Measurements from ENCODE around the gene COL16A1. TPM values are rescaled to one million over a fixed set of nuclear protein-coding genes. Genes with fewer than 3 reads are reported as not detected.

Gene COL16A1
- total RNA-seq, 3 donors from 2014 or later: 0.57 to 0.89 (median 0.61) TPM

DNA sequence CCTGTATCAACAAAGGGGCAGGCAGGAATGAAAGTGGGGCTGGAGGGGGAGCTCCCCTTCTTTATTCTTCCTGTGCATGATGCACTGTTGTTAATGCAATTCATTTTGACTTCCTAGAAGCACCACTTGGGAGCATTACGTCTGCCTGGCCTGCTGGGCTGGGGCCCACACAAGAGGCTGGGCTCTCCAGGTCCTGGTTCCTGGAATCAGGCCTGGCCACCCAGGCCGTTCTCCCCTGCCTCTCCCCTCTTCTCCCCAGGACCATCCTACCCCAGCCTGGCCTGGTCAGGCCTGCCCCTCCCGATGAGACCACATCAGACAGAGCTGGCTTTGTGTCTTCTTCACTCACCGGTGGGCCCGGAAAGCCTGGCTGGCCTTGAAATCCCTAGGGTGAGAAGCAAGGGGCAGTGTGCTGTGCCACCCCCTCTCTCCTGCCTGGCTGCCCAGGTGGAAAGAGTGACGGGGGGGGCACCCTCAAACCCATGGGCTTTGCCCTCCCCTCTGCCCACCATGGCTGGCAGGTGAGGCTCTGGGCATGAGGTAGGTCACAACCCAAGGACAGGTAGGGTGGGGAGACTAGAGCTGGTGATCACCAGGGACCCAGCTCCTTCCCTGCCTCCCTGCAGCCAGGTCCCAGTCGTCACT, 38.5 kb downstream of the COL16A1 start:
- no peak for ATAC-seq
- Mint-ChIP-seq H3K4me3 (no peak overlapping the region), H3K9me3 (no peaks in the 10 kb centered on the region), H3K4me1 (ENCODE audit: low read depth) (peaks cover 10% of the 10 kb centered on the region), H3K36me3 (ENCODE audit: insufficient read depth) (no peaks in the 10 kb centered on the region), H3K27me3 (ENCODE audit: low read depth) (peaks cover 19% of the 10 kb centered on the region)
- no peak for DNase-seq

DNA sequence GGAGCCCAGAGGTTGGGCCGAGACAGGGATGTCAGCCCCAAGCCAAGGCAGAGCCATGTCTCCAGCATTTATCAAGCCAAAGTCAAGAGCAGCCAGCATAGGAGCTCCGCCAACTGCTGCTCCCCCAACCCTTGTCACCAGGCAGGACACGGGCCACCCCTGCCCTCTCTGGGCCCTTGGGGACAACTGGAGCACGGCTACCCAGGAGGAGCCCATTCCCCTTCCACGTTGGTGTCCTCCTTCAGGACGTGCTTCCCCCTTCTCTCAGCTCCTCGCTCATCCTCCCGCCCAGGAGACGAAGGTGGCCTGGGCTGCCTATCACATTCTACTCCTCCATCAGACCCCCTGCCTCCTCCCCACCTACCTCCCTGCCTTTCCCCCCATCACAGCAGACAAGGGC, 39.3 kb downstream of the COL16A1 start:
- no peak for DNase-seq
- Mint-ChIP-seq H3K27me3 (ENCODE audit: low read depth) (peaks cover 12% of the 10 kb centered on the region), H3K9me3 (no peaks in the 10 kb centered on the region), H3K4me3 (no peak overlapping the region), H3K4me1 (ENCODE audit: low read depth) (peaks cover 4% of the 10 kb centered on the region), H3K36me3 (ENCODE audit: insufficient read depth) (no peaks in the 10 kb centered on the region)
- ATAC-seq: no peak

DNA sequence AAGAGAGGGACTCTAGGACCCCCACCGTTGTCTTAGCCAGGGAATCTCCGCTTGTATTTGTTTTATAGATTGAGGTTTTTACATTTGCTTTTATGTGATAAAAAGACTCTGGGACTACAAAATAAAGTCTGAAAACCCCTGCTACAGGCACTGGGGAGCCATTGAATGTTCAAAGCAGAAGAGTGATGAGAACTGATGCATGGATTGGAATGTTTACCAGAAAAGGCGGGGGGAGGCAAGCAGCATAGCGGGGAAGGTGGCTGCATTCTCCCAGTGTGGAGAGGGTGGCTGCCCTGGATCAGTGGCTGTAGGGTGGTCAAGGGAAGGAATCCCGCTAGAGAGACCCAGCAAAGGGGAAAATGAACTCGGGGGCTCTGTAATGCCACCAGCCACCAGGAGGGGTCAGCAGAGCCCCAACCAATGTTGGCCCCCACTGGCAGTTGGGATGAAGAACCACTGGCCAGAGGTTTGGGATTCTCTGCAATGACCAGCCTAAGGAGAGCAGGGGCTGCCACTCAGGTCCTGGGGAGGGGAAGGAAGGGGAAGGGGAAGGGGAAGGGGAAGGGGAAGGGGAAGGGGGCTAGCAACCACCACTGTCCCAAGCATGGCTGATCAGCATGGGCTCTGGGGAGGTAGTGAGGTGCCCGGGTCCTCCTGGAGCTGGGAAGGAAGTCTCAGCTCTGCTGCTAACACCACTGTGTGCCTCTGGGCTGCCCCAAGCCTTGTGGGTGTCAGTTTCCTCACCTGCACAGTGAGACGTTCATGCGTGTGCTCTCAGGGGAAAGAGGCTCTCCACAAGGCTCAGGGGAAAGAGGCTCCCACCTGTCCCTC, 40.0 kb downstream of the COL16A1 start:
- DNase-seq (peak; percentile 60), ATAC-seq (peak in 1 of 2 donors; percentile 41)
- H3K9me3 Mint-ChIP-seq: no peaks in the 10 kb centered on the region
- H3K4me3 Mint-ChIP-seq: no peak overlapping the region
- H3K27me3 Mint-ChIP-seq (ENCODE audit: low read depth): peaks cover 5% of the 10 kb centered on the region
- H3K36me3 Mint-ChIP-seq (ENCODE audit: insufficient read depth): no peaks in the 10 kb centered on the region
- no peaks in the 10 kb centered on the region for H3K4me1 Mint-ChIP-seq (ENCODE audit: low read depth)

DNA sequence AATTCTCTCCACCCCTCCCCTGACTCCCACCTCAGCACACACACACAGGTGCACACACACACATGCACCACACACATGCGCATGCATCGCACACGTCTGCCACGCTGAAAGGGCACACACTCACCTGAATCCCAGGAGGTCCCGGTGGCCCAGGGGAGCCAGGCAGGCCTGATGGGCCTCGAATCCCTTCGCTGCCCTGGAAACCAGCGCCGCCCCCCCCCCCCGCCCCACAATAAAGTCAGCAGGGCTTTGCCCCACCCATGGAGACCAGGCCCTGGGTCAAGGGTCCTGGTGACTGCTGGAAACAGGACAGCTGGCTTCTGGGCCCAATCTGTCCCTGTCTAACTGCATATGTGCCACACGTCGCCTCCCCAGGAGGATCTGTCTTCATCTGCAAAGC, 41.4 kb downstream of the COL16A1 start:
- Mint-ChIP-seq H3K4me1 (ENCODE audit: low read depth) (no peaks in the 10 kb centered on the region), H3K4me3 (no peak overlapping the region), H3K27me3 (ENCODE audit: low read depth) (peaks cover 3% of the 10 kb centered on the region), H3K36me3 (ENCODE audit: insufficient read depth) (no peaks in the 10 kb centered on the region), H3K9me3 (no peaks in the 10 kb centered on the region)
- DNase-seq (no peak), ATAC-seq (no peak)

DNA sequence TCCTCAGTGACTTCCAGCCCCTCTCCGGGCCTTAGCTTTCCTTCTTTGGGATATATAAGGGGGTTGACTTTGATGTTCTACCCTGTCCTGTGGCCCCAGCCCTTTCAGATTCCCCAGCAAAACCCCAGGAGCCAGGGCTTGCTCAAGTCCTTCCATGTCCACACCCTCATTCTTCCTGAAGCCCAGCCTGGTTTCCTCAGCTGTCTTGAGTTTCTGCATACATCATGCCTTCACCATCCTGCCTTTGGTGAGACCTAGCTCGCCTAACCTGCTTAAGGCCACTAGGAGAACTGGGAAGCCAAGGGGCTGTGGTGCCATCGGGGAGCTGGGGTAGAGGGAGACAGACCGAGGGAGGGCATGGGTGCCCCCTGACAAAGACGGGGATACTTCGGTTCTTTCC, 42.0 kb downstream of the COL16A1 start:
- no peaks in the 10 kb centered on the region for H3K36me3 Mint-ChIP-seq (ENCODE audit: insufficient read depth)
- no peaks in the 10 kb centered on the region for H3K4me1 Mint-ChIP-seq (ENCODE audit: low read depth)
- DNase-seq (no peak), ATAC-seq (no peak)
- H3K27me3 Mint-ChIP-seq (ENCODE audit: low read depth): peaks cover 3% of the 10 kb centered on the region
- no peak overlapping the region for H3K4me3 Mint-ChIP-seq
- H3K9me3 Mint-ChIP-seq: no peaks in the 10 kb centered on the region

DNA sequence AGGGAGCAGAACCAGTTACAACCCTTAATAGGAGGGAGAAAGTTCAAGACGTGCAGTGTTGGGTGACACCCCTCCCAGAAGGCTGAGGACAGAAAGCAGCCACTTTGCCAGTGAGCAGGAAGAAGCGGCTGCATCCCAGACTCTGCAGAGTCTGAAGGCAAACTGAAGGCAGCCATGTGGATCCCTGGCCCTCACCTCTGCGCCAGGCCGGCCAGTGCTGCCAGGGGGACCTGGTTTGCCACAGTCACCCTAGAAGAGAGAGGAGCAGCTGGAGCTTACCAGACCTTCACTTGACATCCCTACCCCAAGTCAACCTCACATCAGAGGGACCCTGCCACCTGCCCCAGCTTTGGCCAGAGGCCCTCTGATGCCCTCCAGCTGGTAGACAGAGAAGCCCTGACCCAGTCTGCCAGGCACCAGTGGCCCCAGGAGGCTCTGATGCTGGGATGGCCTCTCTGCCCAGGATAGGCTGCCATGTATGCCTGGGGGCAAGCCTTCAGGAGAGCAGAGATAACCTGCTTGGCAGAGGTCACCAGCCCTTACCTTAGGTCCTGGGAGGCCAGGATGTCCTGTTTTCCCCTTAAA, 42.9 kb downstream of the COL16A1 start:
- DNase-seq: no peak
- H3K4me3 Mint-ChIP-seq: no peak overlapping the region
- no peak for ATAC-seq
- no peaks in the 10 kb centered on the region for H3K4me1 Mint-ChIP-seq (ENCODE audit: low read depth)
- H3K36me3 Mint-ChIP-seq (ENCODE audit: insufficient read depth): no peaks in the 10 kb centered on the region
- H3K27me3 Mint-ChIP-seq (ENCODE audit: low read depth): peaks cover 3% of the 10 kb centered on the region
- H3K9me3 Mint-ChIP-seq: no peaks in the 10 kb centered on the region

DNA sequence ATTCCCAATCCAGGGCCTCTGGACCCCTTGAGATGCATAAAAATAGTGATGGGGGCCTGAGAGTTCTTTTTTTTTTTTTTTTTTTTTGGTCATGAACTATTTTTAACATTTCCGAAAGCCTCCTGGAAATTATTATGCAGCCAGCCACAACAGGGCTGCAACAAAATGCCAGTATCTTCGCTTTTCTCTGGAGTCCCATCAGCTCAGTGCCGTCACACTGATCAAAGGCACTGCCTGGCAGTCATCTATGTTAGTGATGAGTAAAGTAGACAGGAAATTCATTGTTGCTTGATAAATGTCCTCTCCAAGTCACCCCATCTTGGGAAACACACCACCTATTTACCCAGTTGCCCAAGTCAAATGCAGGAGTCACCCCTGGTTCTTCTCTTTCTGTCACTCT, 43.9 kb downstream of the COL16A1 start:
- Mint-ChIP-seq H3K9me3 (no peaks in the 10 kb centered on the region), H3K4me1 (ENCODE audit: low read depth) (no peaks in the 10 kb centered on the region), H3K27me3 (ENCODE audit: low read depth) (peaks cover 5% of the 10 kb centered on the region), H3K36me3 (ENCODE audit: insufficient read depth) (no peaks in the 10 kb centered on the region), H3K4me3 (no peak overlapping the region)
- no peak for ATAC-seq
- no peak for DNase-seq

DNA sequence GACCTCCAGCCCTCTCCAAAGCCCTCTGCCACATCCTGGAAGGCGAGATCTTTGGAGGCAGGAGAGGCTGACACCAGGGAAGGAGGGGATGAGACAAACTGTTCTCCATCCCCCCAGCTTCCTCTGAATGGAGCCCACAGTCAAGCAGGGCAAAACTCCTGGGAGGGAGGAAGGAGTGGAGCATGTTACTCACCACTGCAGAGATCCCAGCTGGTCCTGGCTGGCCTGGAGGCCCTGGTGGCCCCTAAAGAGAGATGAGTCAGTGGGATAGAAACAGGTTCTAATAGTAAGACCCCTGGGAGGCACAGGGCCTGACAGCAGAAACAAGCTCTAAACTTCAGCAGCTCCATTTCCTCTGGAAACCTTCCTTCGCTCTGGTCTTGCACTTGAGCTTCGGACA, 45.1 kb downstream of the COL16A1 start:
- Mint-ChIP-seq H3K9me3 (no peaks in the 10 kb centered on the region), H3K4me3 (no peak overlapping the region), H3K4me1 (ENCODE audit: low read depth) (no peaks in the 10 kb centered on the region), H3K36me3 (ENCODE audit: insufficient read depth) (no peaks in the 10 kb centered on the region), H3K27me3 (ENCODE audit: low read depth) (peaks cover 5% of the 10 kb centered on the region)
- DNase-seq (no peak), ATAC-seq (no peak)

DNA sequence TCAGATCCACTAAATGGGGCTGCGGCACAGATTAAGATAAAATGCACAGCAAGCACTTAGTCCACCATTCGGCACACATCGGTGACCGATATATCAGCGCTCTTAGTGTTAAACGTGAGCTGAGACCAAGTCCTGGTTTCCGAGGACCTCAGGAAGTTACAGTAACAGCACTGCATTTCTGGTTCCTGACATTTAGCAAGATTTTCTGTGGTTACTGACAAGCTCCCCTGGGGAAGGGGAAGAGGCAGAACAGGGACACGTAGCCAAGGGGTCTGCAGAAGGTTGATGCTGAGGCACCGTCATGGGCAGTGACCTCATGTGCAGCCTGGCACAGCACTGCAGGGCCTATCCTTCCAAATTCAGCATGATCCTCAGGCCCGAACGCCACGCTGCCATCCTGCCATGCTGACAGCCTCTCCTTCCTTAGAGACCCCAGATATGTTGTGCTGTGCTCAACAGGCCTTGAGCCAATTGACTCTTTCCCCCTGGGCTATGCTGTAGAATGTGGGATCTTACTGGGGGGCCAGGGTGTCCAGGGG, 45.8 kb downstream of the COL16A1 start:
- no peaks in the 10 kb centered on the region for H3K36me3 Mint-ChIP-seq (ENCODE audit: insufficient read depth)

DNA sequence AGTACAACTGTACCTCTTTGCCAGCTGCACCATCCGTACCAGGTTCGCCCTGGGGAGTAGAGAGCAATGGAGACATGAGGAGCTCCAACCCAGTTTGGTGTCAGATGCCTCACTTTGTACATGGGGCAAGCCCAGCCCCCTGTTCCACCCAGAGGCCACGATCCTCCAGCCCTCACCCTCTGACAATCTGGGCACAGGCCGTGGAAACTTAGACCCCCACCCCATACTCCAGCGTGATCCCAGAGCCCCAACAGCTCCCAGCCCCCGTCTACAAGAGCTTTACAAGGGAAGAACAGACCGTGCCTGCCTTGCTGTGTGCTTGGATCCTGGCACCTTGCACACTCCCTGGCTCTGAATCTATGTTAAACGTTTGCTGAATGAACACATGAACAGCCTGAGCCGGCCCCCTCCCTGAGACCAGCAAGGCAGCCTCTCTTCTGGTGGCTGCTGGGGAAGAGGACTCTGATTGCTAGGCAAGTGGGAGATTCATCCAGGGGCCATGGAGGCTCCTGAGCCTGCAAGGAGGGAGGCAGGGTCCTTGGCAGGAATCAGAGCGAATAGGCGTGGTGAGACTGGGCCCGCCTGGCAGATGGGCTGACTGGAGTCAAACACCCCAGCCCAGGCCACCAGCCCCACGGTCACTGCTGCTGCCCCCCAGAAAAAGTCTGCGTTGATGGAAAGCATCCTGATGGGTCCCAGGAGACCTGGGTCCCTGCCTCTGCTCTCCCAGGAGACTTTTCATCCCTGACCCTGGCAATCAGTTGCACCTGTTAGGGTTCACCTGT, 46.6 kb downstream of the COL16A1 start:
- Mint-ChIP-seq H3K4me3 (no peak overlapping the region), H3K9me3 (no peaks in the 10 kb centered on the region), H3K4me1 (ENCODE audit: low read depth) (no peaks in the 10 kb centered on the region), H3K27me3 (ENCODE audit: low read depth) (peaks cover 2% of the 10 kb centered on the region), H3K36me3 (ENCODE audit: insufficient read depth) (no peaks in the 10 kb centered on the region)
- ATAC-seq (no peak), DNase-seq (no peak)

More for the DNA sequence above, 45.8 kb downstream of the COL16A1 start:
- ATAC-seq: no peak
- Mint-ChIP-seq H3K4me1 (ENCODE audit: low read depth) (no peaks in the 10 kb centered on the region), H3K27me3 (ENCODE audit: low read depth) (peaks cover 2% of the 10 kb centered on the region), H3K9me3 (no peaks in the 10 kb centered on the region), H3K4me3 (no peak overlapping the region)
- no peak for DNase-seq

DNA sequence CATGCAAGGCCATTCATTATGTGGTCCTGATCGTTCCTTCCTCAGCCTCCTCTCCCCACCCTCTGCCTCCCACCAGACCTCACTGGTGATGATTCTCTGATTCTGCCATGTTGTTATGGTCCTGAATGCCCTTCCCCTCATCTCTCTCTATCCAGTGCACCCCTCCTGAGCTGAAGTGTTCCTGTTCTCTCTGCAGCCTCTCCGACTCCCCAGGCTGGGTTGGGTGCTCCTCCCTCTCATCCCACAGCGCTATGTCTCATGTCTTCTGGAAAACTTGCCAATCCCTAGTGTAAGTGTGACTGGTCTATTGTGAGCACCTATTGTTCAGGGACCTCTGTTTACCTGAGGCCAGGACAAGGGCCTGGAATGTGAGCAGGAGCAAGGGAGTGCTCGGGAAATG, 48.1 kb downstream of the COL16A1 start:
- no peaks in the 10 kb centered on the region for H3K4me1 Mint-ChIP-seq (ENCODE audit: low read depth)
- no peaks in the 10 kb centered on the region for H3K36me3 Mint-ChIP-seq (ENCODE audit: insufficient read depth)
- DNase-seq: no peak
- ATAC-seq: no peak
- H3K27me3 Mint-ChIP-seq (ENCODE audit: low read depth): peaks cover 2% of the 10 kb centered on the region
- H3K9me3 Mint-ChIP-seq: no peaks in the 10 kb centered on the region
- no peak overlapping the region for H3K4me3 Mint-ChIP-seq

DNA sequence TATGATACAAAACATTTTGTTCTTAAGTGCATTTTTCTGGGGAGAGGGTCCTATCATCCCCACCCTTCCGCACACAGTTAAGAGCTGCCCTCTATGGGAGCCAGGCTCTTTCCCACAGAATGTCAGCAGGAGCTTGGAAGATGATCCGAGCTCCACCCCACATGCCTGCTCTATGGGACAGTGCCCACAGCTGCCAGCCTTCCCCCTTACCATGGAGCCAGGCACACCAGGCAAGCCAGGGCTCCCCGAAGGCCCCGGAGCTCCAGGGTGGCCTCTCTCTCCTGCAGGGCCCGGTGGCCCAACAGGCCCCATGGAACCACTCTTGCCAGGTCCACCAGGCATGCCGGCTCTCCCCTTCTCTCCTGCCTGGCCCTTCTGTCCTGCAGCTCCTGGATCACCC, 48.7 kb downstream of the COL16A1 start:
- ATAC-seq: no peak
- H3K27me3 Mint-ChIP-seq (ENCODE audit: low read depth): peaks cover 2% of the 10 kb centered on the region

DNA sequence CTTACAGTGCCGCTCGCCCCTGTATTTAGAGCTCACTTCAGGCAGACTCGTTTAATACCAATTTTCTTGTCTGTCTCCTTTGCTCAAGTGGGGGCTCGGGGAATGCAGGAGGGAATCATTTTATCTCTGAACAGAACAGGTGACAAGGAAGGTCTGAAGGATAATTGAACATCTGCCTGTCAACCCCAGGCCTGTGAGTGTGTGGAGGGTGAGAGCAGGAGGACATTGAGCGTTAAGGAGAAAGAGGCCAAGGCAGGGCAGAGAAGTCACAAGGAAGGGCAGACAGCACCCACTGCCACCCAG, 49.4 kb downstream of the COL16A1 start:
- DNase-seq: no peak
- no peak for ATAC-seq
- Mint-ChIP-seq H3K9me3 (no peaks in the 10 kb centered on the region), H3K4me1 (ENCODE audit: low read depth) (no peaks in the 10 kb centered on the region), H3K36me3 (ENCODE audit: insufficient read depth) (no peaks in the 10 kb centered on the region), H3K4me3 (no peak overlapping the region), H3K27me3 (ENCODE audit: low read depth) (peaks cover 2% of the 10 kb centered on the region)

More for the DNA sequence above, 48.7 kb downstream of the COL16A1 start:
- Mint-ChIP-seq H3K4me1 (ENCODE audit: low read depth) (no peaks in the 10 kb centered on the region), H3K9me3 (no peaks in the 10 kb centered on the region), H3K4me3 (no peak overlapping the region), H3K36me3 (ENCODE audit: insufficient read depth) (no peaks in the 10 kb centered on the region)
- no peak for DNase-seq

DNA sequence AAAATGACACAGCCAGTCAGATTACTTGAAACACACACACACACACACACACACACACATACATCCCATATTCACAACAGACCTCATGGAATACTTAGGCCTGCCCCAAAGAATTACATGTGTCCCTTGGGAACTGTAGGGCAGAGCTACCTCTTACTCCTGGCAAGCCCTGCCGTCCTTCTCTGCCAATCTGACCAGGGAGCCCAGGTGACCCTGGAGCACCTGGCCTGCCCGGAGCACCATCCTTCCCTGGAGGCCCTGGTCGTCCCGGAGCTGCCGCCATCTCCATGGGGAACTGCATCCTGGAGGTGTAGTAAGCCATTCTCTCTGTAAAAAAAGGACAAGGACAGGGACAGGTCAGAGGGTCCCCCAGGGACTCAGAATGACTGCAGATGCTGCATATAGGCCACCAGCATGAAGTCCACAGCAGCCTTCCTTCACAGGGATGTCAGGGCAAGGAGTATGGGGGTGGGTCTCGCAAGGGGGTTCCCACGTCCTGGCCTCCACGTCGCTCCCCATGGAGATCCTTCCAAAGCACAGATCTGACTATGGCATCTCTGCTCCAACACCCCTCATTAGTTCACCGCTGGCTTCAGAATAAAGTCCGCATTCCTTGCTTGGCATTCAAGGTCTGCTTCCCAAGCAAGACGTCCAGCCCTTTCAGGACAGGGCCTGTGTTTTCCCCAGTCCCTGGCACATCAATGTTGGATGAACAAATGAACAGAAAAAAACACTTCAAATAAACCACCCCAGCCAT, 49.9 kb downstream of the COL16A1 start:
- no peak overlapping the region for H3K4me3 Mint-ChIP-seq
- H3K9me3 Mint-ChIP-seq: no peaks in the 10 kb centered on the region
- no peaks in the 10 kb centered on the region for H3K4me1 Mint-ChIP-seq (ENCODE audit: low read depth)
- no peaks in the 10 kb centered on the region for H3K36me3 Mint-ChIP-seq (ENCODE audit: insufficient read depth)
- ATAC-seq (no peak), DNase-seq (no peak)
- peaks cover 2% of the 10 kb centered on the region for H3K27me3 Mint-ChIP-seq (ENCODE audit: low read depth)

All from activated T-cell treated with anti-CD3 and anti-CD28 coated beads, Interleukin-2, amount 50 U/mL, for 4 hours (primary cell).